T-cell (primary cell): ENCODE data around the gene CD79A. TPM values are rescaled to one million over a fixed set of nuclear protein-coding genes. Genes with fewer than 3 reads are reported as not detected.

Experiments
- ATAC-seq, 4 experiments: fragments of 200-7000 bp in 3 of 4; fragments of 150-1000 bp in 1 of 4; cut with Tn5 transposase; replicated peaks in 1 of 4; 1 replicate in 3 of 4; 2 replicates in 1 of 4; pipeline ENCODE4 v1.10.0; 2021; ENCODE audit warnings: moderate library complexity in 3 of 4, mild to moderate bottlenecking in 2 of 4, moderate number of reproducible peaks in 1 of 4
- CTCF ChIA-PET, 2 donors: fragments of 300-600 bp; sonication (Branson Sonifier 250); formaldehyde crosslinking; loops; one replicate each; lab custom pipeline; 2022; ENCODE audit warnings: antibody characterized with exemption in 2 of 2; lab: Charles Lee
- POLR2A ChIA-PET, 2 donors: fragments of 300-600 bp; sonication (Branson Sonifier 250); formaldehyde crosslinking; loops; one replicate each; lab custom pipeline; 2022; ENCODE audit warnings: antibody characterized with exemption in 2 of 2; lab: Charles Lee
- DNase-seq, 35 experiments: peaks; one replicate each; pipeline versions ENCODE4 v3.0.0 to v3.0.0-alpha.2; 2013 to 2023
- H3K27ac ChIP-seq: one replicate; pipeline ENCODE4 v1.5.1; 2013; ENCODE audit warnings: low read length
- H3K27me3 ChIP-seq, 2 experiments: replicated peaks in 1 of 2; 1 replicate in 1 of 2; 2 replicates in 1 of 2; pipeline versions ENCODE4 v1.6.1 to v1.7.0; 2013; ENCODE audit warnings: low read length in 1 of 2, mixed read lengths in 1 of 2; ENCODE audit not compliant: control insufficient read depth in 2 of 2, insufficient read depth in 2 of 2; ENCODE audit errors: extremely low read depth in 1 of 2
- H3K36me3 ChIP-seq, 2 donors: 1 replicate in 1 of 2; 2 replicates in 1 of 2; pipeline versions ENCODE4 v1.6.1 to v1.7.0; 2013; ENCODE audit warnings: low read length in 1 of 2; ENCODE audit not compliant: control insufficient read depth in 2 of 2, insufficient read depth in 1 of 2; ENCODE audit errors: extremely low read depth in 1 of 2
- H3K4me1 ChIP-seq, 2 experiments: 1 replicate in 1 of 2; 2 replicates in 1 of 2; pipeline versions ENCODE4 v1.6.1 to v1.7.0; 2013; ENCODE audit warnings: low read length in 2 of 2, mixed read lengths in 1 of 2; ENCODE audit not compliant: insufficient read depth in 2 of 2, control insufficient read depth in 1 of 2; ENCODE audit errors: extremely low read depth in 1 of 2
- H3K4me3 ChIP-seq, 2 donors: 1 replicate in 1 of 2; 2 replicates in 1 of 2; pipeline versions ENCODE4 v1.5.1 to v1.7.0; 2013; ENCODE audit warnings: mild to moderate bottlenecking in 2 of 2, low read length in 1 of 2, moderate library complexity in 1 of 2; ENCODE audit not compliant: control insufficient read depth in 1 of 2; ENCODE audit errors: extremely low read depth in 1 of 2
- H3K9me3 ChIP-seq: 2 replicates; pipeline ENCODE4 v1.7.0; 2013
- H3K27ac Mint-ChIP-seq, 2 donors: one replicate each; pipeline ENCODE4 v1.8.0; 2020 to 2021; ENCODE audit warnings: mild to moderate bottlenecking in 2 of 2, mixed read lengths in 2 of 2
- H3K27me3 Mint-ChIP-seq, 2 donors: one replicate each; pipeline ENCODE4 v1.8.0; 2021 to 2022; ENCODE audit warnings: mixed read lengths in 2 of 2
- H3K36me3 Mint-ChIP-seq: one replicate; pipeline ENCODE4 v1.8.0; 2021; ENCODE audit warnings: mixed read lengths
- H3K4me1 Mint-ChIP-seq, 3 donors: one replicate each; pipeline ENCODE4 v1.8.0; 2020 to 2022; ENCODE audit warnings: mixed read lengths in 3 of 3, mild to moderate bottlenecking in 1 of 3
- H3K4me3 Mint-ChIP-seq, 3 donors: one replicate each; pipeline ENCODE4 v1.8.0; 2020 to 2022; ENCODE audit warnings: mild to moderate bottlenecking in 3 of 3, mixed read lengths in 3 of 3, moderate library complexity in 3 of 3
- H3K9me3 Mint-ChIP-seq, 3 donors: one replicate each; pipeline ENCODE4 v1.8.0; 2020 to 2022; ENCODE audit warnings: mixed read lengths in 3 of 3
- WGBS: methylation state at CpG from one replicate; pipeline ENCODE4 v1.1.5; 2013; ENCODE audit warnings: missing lambda C conversion rate; ENCODE audit not compliant: insufficient coverage; 5-methylcytosine and 5-hydroxymethylcytosine counted together
- total RNA-seq, 35 experiments: library from RNA in 6 of 35; stranded (reverse) in 6 of 35; fragments of 120-200 nt in 1 of 35; gene quantifications; one replicate each; pipeline versions ENCODE4 v1.2.1 to v1.2.4 and lab custom pipeline; 2013 to 2026

Gene CD79A
- total RNA-seq, 5 donors from 2014 or later (not counting 1 experiment from before 2014, with no cell fraction given), result 15.9 to 51.1 (median 19.0) TPM

- CTCF ChIA-PET, result interaction anchor here in 1 of 2 donors (1.0 to 1.9 kb wide), 2 partner anchors 9 to 11 kb away, joined by 3 to 9 read pairs; no protein-coding TSS in a partner anchor
- H3K9me3 ChIP-seq, result no peaks in the 10 kb centered on the region
- H3K4me1 ChIP-seq, result peaks cover 19 to 83% of the 10 kb centered on the region in 2 experiments
- peak overlapping the region; percentile 90 for H3K27ac ChIP-seq
- H3K4me3 Mint-ChIP-seq, result peak overlapping the region; percentile 88 to 98 (median 95)
- peaks cover 54 to 74% (median 67%) of the 10 kb centered on the region in 3 donors for H3K4me1 Mint-ChIP-seq
- H3K4me3 ChIP-seq, result peak overlapping the region; percentile 78 to 99
- H3K9me3 Mint-ChIP-seq, result no peaks in the 10 kb centered on the region
- peaks cover 0 to 21% of the 10 kb centered on the region in 2 donors for H3K36me3 ChIP-seq
- H3K27ac Mint-ChIP-seq, result peak overlapping the region; percentile 97 to 98
- whole genome bisulfite sequencing, result under 1% methylated on average over 65 of the region's 66 CpGs
- ATAC-seq (peak; percentile 49 to 61 (median 58)), DNase-seq (peak; percentile 61 to 92 (median 73))
- H3K27me3 ChIP-seq, result no peaks in the 10 kb centered on the region
- POLR2A ChIA-PET, result interaction anchor here (0.5 to 1.1 kb wide), 3 partner anchors 9 to 20 kb away, joined by 3 to 6 read pairs (median 4); no protein-coding TSS in a partner anchor
- peaks cover 37% of the 10 kb centered on the region for H3K36me3 Mint-ChIP-seq
- H3K27me3 Mint-ChIP-seq, result no peaks in the 10 kb centered on the region
Measured at GRCh38 chr19:41883821-41884733, 7.0 kb downstream of the CD79A start.

GRCh38 chr19:41886761-41887710 lies 10.0 kb downstream of the CD79A start:
- H3K4me3 Mint-ChIP-seq, result peak overlapping the region; percentile 88 to 98 (median 95)
- H3K27ac ChIP-seq, result peak overlapping the region; percentile 90
- 0% methylated on average over 8 of the region's 13 CpGs for WGBS
- no peaks in the 10 kb centered on the region for H3K27me3 Mint-ChIP-seq
- peaks cover 4 to 50% of the 10 kb centered on the region in 2 donors for H3K36me3 ChIP-seq
- no peaks in the 10 kb centered on the region for H3K9me3 Mint-ChIP-seq
- H3K27ac Mint-ChIP-seq, result peak overlapping the region; percentile 97 to 98
- peaks cover 51% of the 10 kb centered on the region for H3K36me3 Mint-ChIP-seq
- H3K4me3 ChIP-seq, result peak overlapping the region; percentile 78 to 99
- H3K4me1 ChIP-seq, result peaks cover 25 to 83% of the 10 kb centered on the region in 2 experiments
- POLR2A ChIA-PET, result interaction anchor here (0.6 to 1.9 kb wide), 5 partner anchors 11 to 28 kb away, joined by 3 to 12 read pairs (median 4); no protein-coding TSS in a partner anchor
- H3K27me3 ChIP-seq, result no peaks in the 10 kb centered on the region
- CTCF ChIA-PET, result interaction anchor here (0.8 to 3.5 kb wide), 6 partner anchors 13 to 58 kb away, joined by 3 to 37 read pairs (median 4); partner anchors contain the start of gene RPS19 (in 1 of the 2)
- no peaks in the 10 kb centered on the region for H3K9me3 ChIP-seq
- ATAC-seq (peak; percentile 52 to 61 (median 58)), DNase-seq (peak; percentile 59 to 91 (median 82))
- peaks cover 60 to 73% (median 68%) of the 10 kb centered on the region in 3 donors for H3K4me1 Mint-ChIP-seq

- Mint-ChIP-seq H3K4me3 (peak overlapping the region; percentile 88 to 98 (median 95)), H3K27me3 (no peaks in the 10 kb centered on the region), H3K4me1 (peaks cover 58 to 72% (median 62%) of the 10 kb centered on the region in 3 donors), H3K27ac (peak overlapping the region; percentile 97 to 98), H3K36me3 (peaks cover 47% of the 10 kb centered on the region), H3K9me3 (no peaks in the 10 kb centered on the region)
- ChIA-PET CTCF (interaction anchor here (0.8 to 3.5 kb wide), 5 partner anchors 14 to 57 kb away, joined by 3 to 37 read pairs (median 4); partner anchors contain the start of gene RPS19 (in 1 of the 2)), POLR2A (interaction anchor here in 1 of 2 donors (0.9 to 1.9 kb wide), 2 partner anchors 11 to 13 kb away, joined by 3 to 12 read pairs; no protein-coding TSS in a partner anchor)
- peaks cover 9 to 58% of the 10 kb centered on the region in 2 donors for H3K36me3 ChIP-seq
- WGBS, result 0% methylated on average over 2 of the region's 17 CpGs
- DNase-seq, result peak; percentile 67 to 91 (median 81)
- peak overlapping the region; percentile 78 to 99 for H3K4me3 ChIP-seq
- H3K4me1 ChIP-seq, result peaks cover 29 to 84% of the 10 kb centered on the region in 2 experiments
- H3K9me3 ChIP-seq, result no peaks in the 10 kb centered on the region
- peak overlapping the region; percentile 90 for H3K27ac ChIP-seq
- peak; percentile 58 to 62 (median 60) for ATAC-seq
- no peaks in the 10 kb centered on the region for H3K27me3 ChIP-seq
Measured at GRCh38 chr19:41887711-41888382, 10.8 kb downstream of the CD79A start.

GRCh38 chr19:41888926-41889325 lies 11.8 kb downstream of the CD79A start:
- H3K27me3 ChIP-seq, result no peaks in the 10 kb centered on the region
- H3K27ac ChIP-seq, result peak overlapping the region; percentile 90
- Mint-ChIP-seq H3K27me3 (no peaks in the 10 kb centered on the region), H3K27ac (peak overlapping the region; percentile 97 to 98), H3K4me3 (peak overlapping the region; percentile 88 to 98 (median 95)), H3K4me1 (peaks cover 62 to 76% (median 69%) of the 10 kb centered on the region in 3 donors), H3K9me3 (no peaks in the 10 kb centered on the region), H3K36me3 (peaks cover 47% of the 10 kb centered on the region)
- 28% methylated on average over 10 of the region's 12 CpGs for WGBS
- POLR2A ChIA-PET, result no interaction called here
- peaks cover 9 to 63% of the 10 kb centered on the region in 2 donors for H3K36me3 ChIP-seq
- peak overlapping the region in 1 of 2 donors; percentile 99 for H3K4me3 ChIP-seq
- ATAC-seq (peak in 1 of 4 experiments; percentile 21), DNase-seq (peak in 20 of 35 experiments; percentile 37 to 67 (median 50))
- peaks cover 31 to 90% of the 10 kb centered on the region in 2 experiments for H3K4me1 ChIP-seq
- no peaks in the 10 kb centered on the region for H3K9me3 ChIP-seq
- CTCF ChIA-PET, result interaction anchor here (0.9 to 3.5 kb wide), 4 partner anchors 15 to 42 kb away, joined by 3 to 37 read pairs (median 9); partner anchors contain the start of gene RPS19 (in 1 of the 2)

GRCh38 chr19:41889896-41890295 lies 12.8 kb downstream of the CD79A start:
- ChIA-PET POLR2A (interaction anchor here (0.5 to 0.7 kb wide), 4 partner anchors 17 to 230 kb away, joined by 3 to 9 read pairs (median 4); no protein-coding TSS in a partner anchor), CTCF (interaction anchor here (0.6 to 0.9 kb wide), 4 partner anchors 15 to 470 kb away, joined by 3 to 5 read pairs (median 4); no protein-coding TSS in a partner anchor)
- Mint-ChIP-seq H3K36me3 (peaks cover 50% of the 10 kb centered on the region), H3K4me3 (peak overlapping the region; percentile 21 to 98 (median 95)), H3K9me3 (no peaks in the 10 kb centered on the region), H3K27me3 (no peaks in the 10 kb centered on the region), H3K27ac (peak overlapping the region; percentile 97 to 98), H3K4me1 (peaks cover 66 to 80% (median 74%) of the 10 kb centered on the region in 3 donors)
- no peak for ATAC-seq
- Histone ChIP-seq H3K36me3 (peaks cover 9 to 68% of the 10 kb centered on the region in 2 donors), H3K9me3 (no peaks in the 10 kb centered on the region), H3K27ac (peak overlapping the region; percentile 90), H3K4me3 (no peak overlapping the region), H3K27me3 (no peaks in the 10 kb centered on the region), H3K4me1 (peaks cover 33 to 95% of the 10 kb centered on the region in 2 experiments)
- 83% methylated on average over 3 of the region's 8 CpGs for WGBS
- DNase-seq, result no peak
